Neural progenitor cell (in vitro differentiated cells): ENCODE measurements around the gene KERA.

Source experiments
- EZH2 ChIP-seq: fragments of 200-600 bp; sonication (generic); IDR thresholded peaks from 2 replicates; pipeline ENCODE4 v1.6.1; 2017; ENCODE audit warnings: antibody characterized with exemption, mild to moderate bottlenecking, moderate library complexity
- EZH2phosphoT487 ChIP-seq: fragments of 200-600 bp; sonication (generic); IDR thresholded peaks from 2 replicates; pipeline ENCODE4 v1.6.1; 2017; ENCODE audit warnings: antibody characterized with exemption
- TF ChIP-seq, protein P1 (sequence below): fragments of 200-600 bp; sonication (generic); IDR thresholded peaks from 2 replicates; pipeline ENCODE4 v1.5.1; 2017; ENCODE audit warnings: antibody characterized with exemption, mild to moderate bottlenecking

DNA sequence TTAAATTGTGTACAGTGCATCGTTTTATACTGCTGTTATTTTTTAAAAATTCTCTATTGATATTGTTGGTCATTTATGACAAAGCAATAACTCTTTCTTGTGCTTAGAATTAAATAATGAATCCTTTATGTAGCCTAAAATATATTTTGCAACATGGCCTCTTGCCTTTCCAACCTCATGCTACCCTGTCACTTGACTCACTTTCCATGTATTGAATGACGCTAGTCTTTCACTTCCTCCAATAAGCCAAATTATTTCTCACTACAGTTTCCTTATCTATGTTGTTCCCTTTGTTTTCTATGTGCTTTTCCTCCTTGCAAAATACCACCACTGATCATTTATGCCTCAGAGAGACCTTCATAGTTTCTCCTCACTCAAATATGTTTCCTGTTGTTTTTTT, 36.7 kb downstream of the KERA start:
- TF ChIP-seq, protein P1, sequence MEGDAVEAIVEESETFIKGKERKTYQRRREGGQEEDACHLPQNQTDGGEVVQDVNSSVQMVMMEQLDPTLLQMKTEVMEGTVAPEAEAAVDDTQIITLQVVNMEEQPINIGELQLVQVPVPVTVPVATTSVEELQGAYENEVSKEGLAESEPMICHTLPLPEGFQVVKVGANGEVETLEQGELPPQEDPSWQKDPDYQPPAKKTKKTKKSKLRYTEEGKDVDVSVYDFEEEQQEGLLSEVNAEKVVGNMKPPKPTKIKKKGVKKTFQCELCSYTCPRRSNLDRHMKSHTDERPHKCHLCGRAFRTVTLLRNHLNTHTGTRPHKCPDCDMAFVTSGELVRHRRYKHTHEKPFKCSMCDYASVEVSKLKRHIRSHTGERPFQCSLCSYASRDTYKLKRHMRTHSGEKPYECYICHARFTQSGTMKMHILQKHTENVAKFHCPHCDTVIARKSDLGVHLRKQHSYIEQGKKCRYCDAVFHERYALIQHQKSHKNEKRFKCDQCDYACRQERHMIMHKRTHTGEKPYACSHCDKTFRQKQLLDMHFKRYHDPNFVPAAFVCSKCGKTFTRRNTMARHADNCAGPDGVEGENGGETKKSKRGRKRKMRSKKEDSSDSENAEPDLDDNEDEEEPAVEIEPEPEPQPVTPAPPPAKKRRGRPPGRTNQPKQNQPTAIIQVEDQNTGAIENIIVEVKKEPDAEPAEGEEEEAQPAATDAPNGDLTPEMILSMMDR = no peak
- TF ChIP-seq EZH2 = no peak
- no peak for TF ChIP-seq EZH2phosphoT487
